ENCODE data around the gene TLCD1. TPM values are rescaled to one million over a fixed set of nuclear protein-coding genes. Genes with fewer than 3 reads are reported as not detected.
A peak's percentile ranks its signal among the peaks of the same experiment; 100 is the strongest.

TLCD1 gene
- total and polyA plus RNA-seq, 10 of the 15 experiments (the other 5 are each of a cell fraction or from before 2014, with no cell fraction given), result 2.9 to 19.8 (median 7.7) TPM

GRCh38 chr17:28728364-28729200 is 2.5 kb upstream of the TLCD1 start, which contains the start of gene NEK8 (continued):
- no peak; the same call in 1 of the 2 replicates for TF ChIP-seq HCFC1 (IDR thresholded peaks at IDR 0.05; ENCODE audit: low read length)
- TF ChIP-seq POLR2A (IDR thresholded peaks at IDR 0.05; ENCODE audit: low read depth, low read length), result peak; percentile 91
- TF ChIP-seq ZBED1 (IDR thresholded peaks at IDR 0.05; ENCODE audit: borderline replicate concordance), result no peak; the same call in 1 of the 2 replicates
- TF ChIP-seq ASH2L (IDR thresholded peaks at IDR 0.05; ENCODE audit: borderline replicate concordance, low read depth), result peak; percentile 54; the same call in 1 of the 2 replicates
- peak; percentile 2; the same call in 1 of the 2 replicates for TF ChIP-seq EED (IDR thresholded peaks at IDR 0.05; ENCODE audit: low read depth)
- peak; percentile 40; the same call in 1 of the 2 replicates for TF ChIP-seq TCF7 (IDR thresholded peaks at IDR 0.05; ENCODE audit: borderline replicate concordance)
- TF ChIP-seq ZBTB40 (IDR thresholded peaks at IDR 0.05; ENCODE audit: borderline replicate concordance), result peak; percentile 39; the same call in 1 of the 2 replicates
- TF ChIP-seq RELB (IDR thresholded peaks at IDR 0.05; ENCODE audit: low read depth), result peak; percentile 51; the same call in 1 of the 2 replicates
- no peak for TF ChIP-seq HSF1 (IDR thresholded peaks at IDR 0.05; ENCODE audit: low read depth, low read length)
- no peak for TF ChIP-seq SMAD5 (IDR thresholded peaks at IDR 0.05; ENCODE audit: low read depth)
- TF ChIP-seq LARP7 (IDR thresholded peaks at IDR 0.05), result 0 out of 2 replicates have a peak, but pooled peaks have one; percentile 11
- TF ChIP-seq RFX5 (IDR thresholded peaks at IDR 0.05; ENCODE audit: low read depth, low read length), result no peak
- peak; percentile 44; the same call in 1 of the 2 replicates for TF ChIP-seq TAF1 (IDR thresholded peaks at IDR 0.05; ENCODE audit: borderline replicate concordance, low read depth, low read length)
- peak; percentile 33; the same call in 1 of the 2 replicates for TF ChIP-seq SMARCA5 (IDR thresholded peaks at IDR 0.05)
- TF ChIP-seq MXI1 (IDR thresholded peaks at IDR 0.05; ENCODE audit: low read depth, low read length), result 0 out of 2 replicates have a peak, but pooled peaks have one; percentile 49
- TF ChIP-seq IRF5 (IDR thresholded peaks at IDR 0.05; ENCODE audit: borderline replicate concordance), result 0 out of 2 replicates have a peak, but pooled peaks have one; percentile 38
- no peak for TF ChIP-seq CHD4 (IDR thresholded peaks at IDR 0.05)
- peak; percentile 36 for TF ChIP-seq ELK1 (IDR thresholded peaks at IDR 0.05; ENCODE audit: low read depth, low read length)
- TF ChIP-seq GATAD2B (conservative IDR thresholded peaks at IDR 0.05; ENCODE audit: low read depth), result peak; percentile 95
- TF ChIP-seq MTA2 (IDR thresholded peaks at IDR 0.05; ENCODE audit: low read depth), result peak; percentile 66; the same call in 1 of the 2 replicates
- peak; percentile 42; the same call in 1 of the 2 replicates for TF ChIP-seq TBL1XR1 (IDR thresholded peaks at IDR 0.05; ENCODE audit: low read depth, low read length)

Measured in GM12878 (cell line).